Left lung (tissue), 10 donors: ENCODE results near the gene PGC. TPM values are rescaled to one million over a fixed set of nuclear protein-coding genes. Genes with fewer than 3 reads are reported as not detected.

Source experiments
- ATAC-seq: fragments of 200-7000 bp; cut with Tn5 transposase; one replicate; pipeline ENCODE4 v1.9.1; 2020; ENCODE audit warnings: moderate library complexity
- DNase-seq, 4 donors: peaks; one replicate each; pipeline ENCODE4 v3.0.0-alpha.2; 2013 to 2020
- H3K27ac ChIP-seq, 2 donors: fragments of 200-600 bp; sonication (generic) in 1 of 2; one replicate each; pipeline versions ENCODE4 v1.5.0 to v1.8.0; 2020 to 2021
- H3K27me3 ChIP-seq, 2 donors: fragments of 200-600 bp; sonication (generic) in 1 of 2; one replicate each; pipeline versions ENCODE4 v1.5.0 to v1.8.0; 2020 to 2021
- H3K36me3 ChIP-seq, 2 donors: fragments of 200-600 bp; sonication (generic) in 1 of 2; one replicate each; pipeline versions ENCODE4 v1.5.0 to v1.8.0; 2020 to 2021
- H3K4me1 ChIP-seq, 2 donors: fragments of 200-600 bp; one replicate each; pipeline ENCODE4 v1.8.0; 2021
- H3K4me3 ChIP-seq, 2 donors: fragments of 200-600 bp; sonication (generic) in 1 of 2; one replicate each; pipeline versions ENCODE4 v1.5.0 to v1.8.0; 2020 to 2021; ENCODE audit warnings: mild to moderate bottlenecking in 1 of 2
- H3K9me3 ChIP-seq, 2 donors: fragments of 200-600 bp; sonication (generic) in 1 of 2; one replicate each; pipeline versions ENCODE4 v1.5.0 to v1.8.0; 2020 to 2021
- intact Hi-C, 2 donors: fragments of 100-400 bp; cut with DNase I; formaldehyde crosslinking; loops; one replicate each; pipeline versions ENCODE4 v1.11.2 to v1.14.2; 2022
- polyA plus RNA-seq, 6 donors: library from polyadenylated mRNA; unstranded; fragments of 120-200 nt; gene quantifications; one replicate each; pipeline ENCODE4 v1.2.1, GENCODE V29; 2013; ENCODE audit not compliant: insufficient read length in 6 of 6
- total RNA-seq, 2 donors: library from RNA; stranded (reverse); fragmentation: NEBNext Ultra II Directional; extraction: Animal tissue kit (Norgen Biotek cat#: 25700); gene quantifications; one replicate each; pipeline ENCODE4 v1.2.1, GENCODE V29; 2021
- TF ChIP-seq, protein P1 (sequence below), 2 donors: fragments of 200-600 bp; sonication (generic) in 1 of 2; IDR thresholded peaks; one replicate each; pipeline versions ENCODE4 v1.5.0 to v1.8.0; 2021; ENCODE audit warnings: antibody characterized with exemption in 2 of 2
- donor health status: DM: no; HTN: yes; CAD: no.
- donor health status: DM: no; HTN: no; CAD: no.

PGC gene
- total and polyA plus RNA-seq, 8 donors: 5.4 to 266 (median 8.2) TPM

GRCh38 chr6:41729624-41730023 lies 17.6 kb downstream of the PGC start:
- Histone ChIP-seq H3K27ac (no peak overlapping the region), H3K27me3 (no peaks in the 10 kb centered on the region), H3K36me3 (peaks cover 0 to 5% of the 10 kb centered on the region in 2 donors), H3K9me3 (no peaks in the 10 kb centered on the region), H3K4me3 (no peak overlapping the region), H3K4me1 (peaks cover 14 to 90% of the 10 kb centered on the region in 2 donors)
- intact Hi-C loops: no loop called here
- ATAC-seq (no peak), DNase-seq (peak in 1 of 4 donors; percentile 1)
- TF ChIP-seq, protein P1, sequence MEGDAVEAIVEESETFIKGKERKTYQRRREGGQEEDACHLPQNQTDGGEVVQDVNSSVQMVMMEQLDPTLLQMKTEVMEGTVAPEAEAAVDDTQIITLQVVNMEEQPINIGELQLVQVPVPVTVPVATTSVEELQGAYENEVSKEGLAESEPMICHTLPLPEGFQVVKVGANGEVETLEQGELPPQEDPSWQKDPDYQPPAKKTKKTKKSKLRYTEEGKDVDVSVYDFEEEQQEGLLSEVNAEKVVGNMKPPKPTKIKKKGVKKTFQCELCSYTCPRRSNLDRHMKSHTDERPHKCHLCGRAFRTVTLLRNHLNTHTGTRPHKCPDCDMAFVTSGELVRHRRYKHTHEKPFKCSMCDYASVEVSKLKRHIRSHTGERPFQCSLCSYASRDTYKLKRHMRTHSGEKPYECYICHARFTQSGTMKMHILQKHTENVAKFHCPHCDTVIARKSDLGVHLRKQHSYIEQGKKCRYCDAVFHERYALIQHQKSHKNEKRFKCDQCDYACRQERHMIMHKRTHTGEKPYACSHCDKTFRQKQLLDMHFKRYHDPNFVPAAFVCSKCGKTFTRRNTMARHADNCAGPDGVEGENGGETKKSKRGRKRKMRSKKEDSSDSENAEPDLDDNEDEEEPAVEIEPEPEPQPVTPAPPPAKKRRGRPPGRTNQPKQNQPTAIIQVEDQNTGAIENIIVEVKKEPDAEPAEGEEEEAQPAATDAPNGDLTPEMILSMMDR (IDR thresholded peaks at IDR 0.05): no peak

GRCh38 chr6:41728954-41729353 lies 18.2 kb downstream of the PGC start:
- Histone ChIP-seq H3K4me3 (no peak overlapping the region), H3K27me3 (no peaks in the 10 kb centered on the region), H3K9me3 (no peaks in the 10 kb centered on the region), H3K27ac (no peak overlapping the region), H3K36me3 (peaks cover 0 to 5% of the 10 kb centered on the region in 2 donors), H3K4me1 (peaks cover 20 to 97% of the 10 kb centered on the region in 2 donors)
- no peak for ATAC-seq
- intact Hi-C loops: no loop called here
- TF ChIP-seq, protein P1 (IDR thresholded peaks at IDR 0.05): no peak
- DNase-seq: peak in 1 of 4 donors; percentile 41

DNA sequence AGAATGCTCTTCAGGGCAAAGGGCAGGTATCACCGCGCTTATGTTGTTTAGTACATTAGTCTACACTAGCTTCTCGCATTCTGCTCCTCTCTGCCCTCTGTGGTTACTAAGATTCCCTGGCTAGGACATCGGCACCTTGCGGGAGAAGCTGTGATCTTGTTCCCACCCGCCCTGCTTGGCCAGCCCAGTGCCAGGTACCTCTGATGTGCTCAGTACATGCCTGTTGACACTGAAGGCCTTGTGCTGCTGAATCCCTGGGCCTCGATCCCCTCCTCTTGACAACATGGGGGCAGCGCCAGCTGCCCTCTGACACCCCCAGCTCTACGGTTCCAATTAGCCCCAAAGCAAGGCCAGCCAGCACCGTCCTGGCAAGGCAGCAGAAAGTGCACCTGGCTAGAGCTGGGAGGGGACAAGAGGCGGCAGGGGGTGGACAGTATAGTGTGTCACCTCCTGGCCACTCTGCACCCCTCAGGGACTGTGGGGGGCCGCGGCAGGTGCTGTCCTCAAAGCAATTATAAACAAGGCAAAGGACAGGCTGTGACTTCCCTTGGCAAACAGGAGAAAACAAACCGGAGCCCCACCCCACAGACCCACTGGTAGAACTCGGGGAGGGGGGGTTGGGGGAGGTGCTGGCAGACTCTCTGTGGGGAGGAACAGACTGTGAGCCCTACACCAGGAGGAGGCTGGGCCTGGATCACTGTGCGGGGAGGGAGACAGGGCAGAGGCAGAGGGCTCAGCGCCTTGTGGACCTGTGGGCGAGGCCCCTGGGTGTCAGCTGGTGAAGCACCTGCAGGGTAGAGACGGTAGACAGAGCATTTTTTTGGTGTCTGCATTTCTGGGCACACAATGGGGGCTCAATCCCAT lies 18.9 kb downstream of the PGC start:
- Histone ChIP-seq H3K36me3 (peaks cover 0 to 5% of the 10 kb centered on the region in 2 donors), H3K9me3 (no peaks in the 10 kb centered on the region), H3K4me1 (peaks cover 26 to 98% of the 10 kb centered on the region in 2 donors), H3K27me3 (no peaks in the 10 kb centered on the region), H3K27ac (no peak overlapping the region), H3K4me3 (no peak overlapping the region)
- ATAC-seq (no peak), DNase-seq (peak in 1 of 4 donors; percentile 39)
- intact Hi-C loops: no loop called here
- TF ChIP-seq, protein P1 (IDR thresholded peaks at IDR 0.05): no peak

DNA sequence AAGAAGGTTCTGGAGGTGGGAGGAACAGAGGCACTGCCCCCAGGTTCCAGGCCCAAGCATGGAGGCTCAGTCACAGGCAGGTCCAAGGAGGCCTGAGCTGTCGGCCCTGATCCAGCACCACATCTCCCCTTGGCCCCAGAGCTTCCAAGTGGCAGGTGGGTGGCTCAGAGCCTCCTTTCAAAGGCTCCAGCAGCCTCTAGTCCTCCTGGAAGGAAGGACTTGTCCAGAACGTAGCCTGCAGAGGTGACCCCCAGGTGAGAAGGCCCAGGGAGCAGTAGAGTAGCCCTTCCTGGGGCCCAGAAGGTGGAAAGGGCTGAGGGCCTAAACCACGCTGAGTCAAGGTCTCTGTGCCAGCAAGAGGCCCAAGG lies 19.5 kb downstream of the PGC start:
- DNase-seq: peak in 1 of 4 donors; percentile 23
- no peaks in the 10 kb centered on the region for H3K9me3 ChIP-seq
- peaks cover 0 to 5% of the 10 kb centered on the region in 2 donors for H3K36me3 ChIP-seq
- no peaks in the 10 kb centered on the region for H3K27me3 ChIP-seq
- no peak for ATAC-seq
- H3K27ac ChIP-seq: no peak overlapping the region
- intact Hi-C loops: no loop called here
- no peak overlapping the region for H3K4me3 ChIP-seq
- peaks cover 26 to 98% of the 10 kb centered on the region in 2 donors for H3K4me1 ChIP-seq
- TF ChIP-seq, protein P1 (IDR thresholded peaks at IDR 0.05): no peak

GRCh38 chr6:41726876-41727275 lies 20.3 kb downstream of the PGC start:
- no peaks in the 10 kb centered on the region for H3K9me3 ChIP-seq
- H3K4me3 ChIP-seq: no peak overlapping the region
- peaks cover 0 to 4% of the 10 kb centered on the region in 2 donors for H3K36me3 ChIP-seq
- H3K27ac ChIP-seq: peak overlapping the region in 1 of 2 donors; percentile 20
- H3K4me1 ChIP-seq: peaks cover 26 to 98% of the 10 kb centered on the region in 2 donors
- TF ChIP-seq, protein P1 (IDR thresholded peaks at IDR 0.05): no peak
- H3K27me3 ChIP-seq: no peaks in the 10 kb centered on the region
- intact Hi-C loops: no loop called here
- DNase-seq (peak in 1 of 4 donors; percentile 76), ATAC-seq (no peak)
